T-helper 1 cell treated with Interleukin-12 subunit alpha and Interleukin-12 subunit beta and Interleukin-4 antibody, amounts not matched to agents 30 μg/mL and 1 μg/mL, for 36 hours (primary cell): ENCODE results near the gene POLE.
A peak's percentile ranks its signal among the peaks of the same experiment; 100 is the strongest.

Source experiments
- H3K27ac Mint-ChIP-seq: one replicate; pipeline ENCODE4 v1.8.0; 2021; ENCODE audit warnings: mild to moderate bottlenecking, mixed read lengths
- H3K27me3 Mint-ChIP-seq: one replicate; pipeline ENCODE4 v1.8.0; 2021; ENCODE audit warnings: low read depth, mixed read lengths
- H3K36me3 Mint-ChIP-seq: one replicate; pipeline ENCODE4 v1.8.0; 2021; ENCODE audit warnings: low read depth, mixed read lengths
- H3K4me1 Mint-ChIP-seq: one replicate; pipeline ENCODE4 v1.8.0; 2021; ENCODE audit warnings: low read depth, mixed read lengths
- H3K4me3 Mint-ChIP-seq: one replicate; pipeline ENCODE4 v1.8.0; 2021; ENCODE audit warnings: mild to moderate bottlenecking, moderate library complexity, mixed read lengths
- H3K9me3 Mint-ChIP-seq: one replicate; pipeline ENCODE4 v1.8.0; 2021; ENCODE audit warnings: mixed read lengths

The POLE gene

DNA sequence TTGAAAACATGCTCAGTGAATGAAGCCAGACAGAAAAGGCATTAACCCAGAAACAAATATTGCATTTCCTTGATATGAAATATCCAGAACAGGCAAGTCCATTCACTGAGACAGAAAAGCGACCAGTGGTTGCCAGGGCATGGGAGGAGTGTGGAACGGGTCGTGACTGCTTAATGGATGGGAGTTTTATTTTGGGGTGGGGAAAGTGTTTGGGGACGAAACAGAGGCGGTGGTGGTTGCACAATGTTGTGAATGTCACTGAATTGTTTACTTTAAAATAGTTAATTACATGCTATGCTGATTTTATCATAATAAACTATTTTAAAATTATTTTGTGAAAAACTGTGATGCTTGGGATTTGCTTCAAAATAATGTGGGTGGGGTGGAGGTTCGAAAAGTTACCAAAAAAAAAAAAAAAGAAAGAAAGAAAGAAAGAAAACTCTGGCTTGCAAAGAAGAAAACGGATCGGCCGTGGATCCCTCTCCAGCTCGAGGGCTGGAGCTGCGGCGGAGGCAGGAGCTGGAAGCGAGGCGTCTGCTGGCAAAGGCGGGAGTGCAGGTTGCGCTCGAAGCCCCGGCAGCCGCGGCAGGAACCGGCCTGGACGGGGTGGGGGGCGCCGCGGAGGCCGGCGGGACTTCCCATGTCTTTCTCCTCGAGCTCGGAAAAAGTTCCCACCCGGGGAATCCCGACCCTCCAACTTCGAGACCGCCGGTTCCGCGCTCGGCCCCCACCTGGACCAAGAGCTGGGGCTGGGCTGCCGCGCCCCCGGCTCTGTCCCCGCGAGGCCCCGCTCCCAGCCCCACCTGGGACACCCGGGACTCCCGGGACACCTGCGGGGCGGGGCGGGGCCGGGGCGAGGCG, 69.1 kb downstream of the POLE start:
- Mint-ChIP-seq H3K36me3 (peaks cover 3% of the 10 kb centered on the region), H3K9me3 (peaks cover 4% of the 10 kb centered on the region), H3K4me1 (peaks cover 5% of the 10 kb centered on the region), H3K4me3 (no peak overlapping the region), H3K27me3 (peaks cover 33% of the 10 kb centered on the region), H3K27ac (peak overlapping the region; percentile 8)

GRCh38 chr12:132617135-132617701, 69.9 kb downstream of the POLE start:
- H3K9me3 Mint-ChIP-seq: peaks cover 4% of the 10 kb centered on the region
- peaks cover 5% of the 10 kb centered on the region for H3K4me1 Mint-ChIP-seq
- no peak overlapping the region for H3K27ac Mint-ChIP-seq
- peaks cover 33% of the 10 kb centered on the region for H3K27me3 Mint-ChIP-seq
- H3K36me3 Mint-ChIP-seq: peaks cover 3% of the 10 kb centered on the region
- no peak overlapping the region for H3K4me3 Mint-ChIP-seq

- H3K4me3 Mint-ChIP-seq: no peak overlapping the region
- H3K9me3 Mint-ChIP-seq: peaks cover 12% of the 10 kb centered on the region
- peaks cover 5% of the 10 kb centered on the region for H3K4me1 Mint-ChIP-seq
- peaks cover 3% of the 10 kb centered on the region for H3K36me3 Mint-ChIP-seq
- H3K27ac Mint-ChIP-seq: no peak overlapping the region
- peaks cover 39% of the 10 kb centered on the region for H3K27me3 Mint-ChIP-seq
Measured at GRCh38 chr12:132615579-132616038, 71.5 kb downstream of the POLE start.

- Mint-ChIP-seq H3K9me3 (peaks cover 12% of the 10 kb centered on the region), H3K27me3 (peaks cover 39% of the 10 kb centered on the region), H3K36me3 (peaks cover 3% of the 10 kb centered on the region), H3K4me3 (no peak overlapping the region), H3K4me1 (peaks cover 7% of the 10 kb centered on the region), H3K27ac (no peak overlapping the region)
Measured at GRCh38 chr12:132614861-132615578, 72.1 kb downstream of the POLE start.

GRCh38 chr12:132614029-132614428, 73.1 kb downstream of the POLE start:
- H3K9me3 Mint-ChIP-seq: peaks cover 12% of the 10 kb centered on the region
- H3K4me1 Mint-ChIP-seq: peaks cover 7% of the 10 kb centered on the region
- H3K4me3 Mint-ChIP-seq: no peak overlapping the region
- H3K36me3 Mint-ChIP-seq: peaks cover 3% of the 10 kb centered on the region
- H3K27ac Mint-ChIP-seq: no peak overlapping the region
- peaks cover 43% of the 10 kb centered on the region for H3K27me3 Mint-ChIP-seq

DNA sequence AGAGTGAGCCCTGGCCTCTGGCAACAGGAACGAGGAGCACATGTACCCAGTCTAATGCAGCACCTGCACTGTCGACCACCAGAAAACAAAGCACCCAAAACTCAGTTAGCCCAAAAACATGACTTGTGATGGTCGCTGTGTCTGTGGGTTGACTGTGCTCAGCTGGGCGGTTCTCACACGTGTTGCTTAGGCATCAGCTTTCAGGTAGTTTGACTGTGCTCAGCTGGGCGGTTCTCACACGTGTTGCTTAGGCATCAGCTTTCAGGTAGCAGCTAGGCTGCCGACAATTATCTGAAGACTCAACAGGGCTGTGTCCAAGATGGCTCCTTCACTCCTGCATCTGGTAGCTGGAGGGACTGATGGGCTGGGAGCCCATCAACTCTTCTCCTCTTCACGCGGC, 75.5 kb downstream of the POLE start:
- H3K4me1 Mint-ChIP-seq: peaks cover 12% of the 10 kb centered on the region
- H3K36me3 Mint-ChIP-seq: peaks cover 3% of the 10 kb centered on the region
- H3K27me3 Mint-ChIP-seq: peaks cover 45% of the 10 kb centered on the region
- no peak overlapping the region for H3K4me3 Mint-ChIP-seq
- peaks cover 9% of the 10 kb centered on the region for H3K9me3 Mint-ChIP-seq
- no peak overlapping the region for H3K27ac Mint-ChIP-seq

- Mint-ChIP-seq H3K9me3 (peaks cover 9% of the 10 kb centered on the region), H3K27me3 (peaks cover 47% of the 10 kb centered on the region), H3K4me3 (no peak overlapping the region), H3K4me1 (peaks cover 13% of the 10 kb centered on the region), H3K27ac (no peak overlapping the region), H3K36me3 (peaks cover 3% of the 10 kb centered on the region)
Measured at GRCh38 chr12:132610866-132611602, 76.1 kb downstream of the POLE start.

GRCh38 chr12:132610051-132610759, 76.9 kb downstream of the POLE start, which contains the start of gene LRCOL1:
TSS of gene LRCOL1 (minus strand) at chr12:132610582. CDS start at chr12:132606251, 4,331 bp downstream.
- Mint-ChIP-seq H3K36me3 (peaks cover 3% of the 10 kb centered on the region), H3K4me3 (no peak within 1 kb of the TSS), H3K27ac (no peak within 1 kb of the TSS), H3K27me3 (peaks cover 47% of the 10 kb centered on the region), H3K4me1 (peaks cover 13% of the 10 kb centered on the region), H3K9me3 (peaks cover 9% of the 10 kb centered on the region)

DNA sequence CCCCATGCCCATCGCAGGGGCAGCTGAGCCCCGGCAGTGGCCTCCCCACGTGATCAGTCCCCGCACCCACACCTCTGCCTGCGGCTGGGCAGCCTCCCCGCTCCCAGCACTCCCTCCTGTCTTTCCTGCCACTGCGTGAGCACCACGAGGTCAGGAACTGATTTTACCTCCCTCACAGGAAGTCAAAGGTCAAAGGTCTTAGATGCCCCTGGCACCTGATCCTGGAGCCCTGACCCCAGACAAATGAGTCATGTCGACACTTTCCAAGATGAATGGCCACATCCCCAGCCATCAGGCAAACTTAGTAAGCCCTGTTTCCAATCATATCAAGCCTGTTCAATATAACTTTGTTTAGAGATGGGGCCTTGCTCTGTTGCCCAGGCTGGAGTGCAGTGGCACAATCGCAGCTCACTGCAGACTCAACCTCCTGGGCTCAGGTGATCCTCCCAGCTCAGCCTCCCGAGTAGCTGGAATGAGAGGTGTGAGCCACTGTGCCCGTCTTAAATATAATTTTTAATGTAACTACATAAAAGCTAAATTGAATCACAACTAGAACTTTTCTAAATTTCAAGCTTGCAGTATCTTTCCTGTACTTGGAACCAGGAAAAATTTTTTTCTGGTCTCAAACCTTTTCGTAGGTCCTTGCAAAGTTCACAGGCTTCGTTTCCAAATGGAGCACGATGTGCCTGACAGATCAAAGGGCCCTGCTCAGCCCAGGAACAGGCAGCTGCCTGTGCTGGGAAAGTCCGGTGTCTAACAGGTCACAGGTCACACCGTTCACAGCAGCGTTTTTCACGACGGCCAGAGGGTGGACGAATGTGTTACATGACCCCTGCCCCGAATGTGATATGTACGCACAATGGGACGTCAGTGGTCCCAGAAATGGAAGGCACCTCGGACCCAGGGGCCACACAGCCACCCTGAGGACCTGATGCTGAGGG, 78.6 kb downstream of the POLE start:
- H3K4me3 Mint-ChIP-seq: no peak overlapping the region
- peaks cover 49% of the 10 kb centered on the region for H3K27me3 Mint-ChIP-seq

GRCh38 chr12:132606927-132607326, 80.2 kb downstream of the POLE start:
- peaks cover 8% of the 10 kb centered on the region for H3K9me3 Mint-ChIP-seq
- peaks cover 8% of the 10 kb centered on the region for H3K4me1 Mint-ChIP-seq
- H3K36me3 Mint-ChIP-seq: peaks cover 3% of the 10 kb centered on the region
- H3K27ac Mint-ChIP-seq: no peak overlapping the region
- H3K4me3 Mint-ChIP-seq: no peak overlapping the region
- H3K27me3 Mint-ChIP-seq: peaks cover 58% of the 10 kb centered on the region

More for the DNA sequence above, 78.6 kb downstream of the POLE start:
- H3K9me3 Mint-ChIP-seq: peaks cover 9% of the 10 kb centered on the region
- no peak overlapping the region for H3K27ac Mint-ChIP-seq
- H3K4me1 Mint-ChIP-seq: peaks cover 8% of the 10 kb centered on the region
- H3K36me3 Mint-ChIP-seq: peaks cover 3% of the 10 kb centered on the region

- Mint-ChIP-seq H3K27me3 (peaks cover 53% of the 10 kb centered on the region), H3K36me3 (peaks cover 3% of the 10 kb centered on the region), H3K9me3 (peaks cover 4% of the 10 kb centered on the region), H3K27ac (no peak overlapping the region), H3K4me3 (no peak overlapping the region), H3K4me1 (peaks cover 8% of the 10 kb centered on the region)
Measured at GRCh38 chr12:132606466-132606865, 80.7 kb downstream of the POLE start.

DNA sequence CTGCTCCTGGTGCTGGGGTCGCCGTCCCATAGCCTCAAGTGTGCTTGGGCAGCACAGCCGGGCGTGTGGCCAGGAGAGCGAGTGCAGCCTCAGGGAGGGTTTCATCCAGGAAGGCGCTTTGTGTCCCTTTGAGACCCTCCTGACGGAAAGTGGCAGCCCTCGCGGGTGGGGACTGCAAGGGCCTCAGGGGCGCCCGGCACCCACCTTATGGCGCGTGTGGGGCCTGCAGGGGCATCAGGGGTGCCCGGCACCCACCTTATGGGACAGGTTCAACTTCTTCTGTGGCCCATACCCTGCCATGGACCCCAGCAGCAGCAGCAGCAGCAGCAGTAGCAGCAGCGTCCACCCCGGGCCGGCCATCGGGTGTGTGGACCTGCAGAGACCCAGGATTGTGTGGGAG, 81.2 kb downstream of the POLE start:
- H3K4me1 Mint-ChIP-seq: peaks cover 10% of the 10 kb centered on the region
- H3K27ac Mint-ChIP-seq: no peak overlapping the region
- H3K27me3 Mint-ChIP-seq: peaks cover 53% of the 10 kb centered on the region
- peaks cover 3% of the 10 kb centered on the region for H3K36me3 Mint-ChIP-seq
- H3K4me3 Mint-ChIP-seq: no peak overlapping the region
- H3K9me3 Mint-ChIP-seq: no peaks in the 10 kb centered on the region
